ENCODE measurements around the gene TNFRSF21. TPM values are rescaled to one million over a fixed set of nuclear protein-coding genes. Genes with fewer than 3 reads are reported as not detected.
"Not testable (repeated sequence)": the region's sequence is repeated elsewhere in the genome, so short reads cannot be mapped to it uniquely, and the experiment has no call there.

TNFRSF21 gene
- total and polyA plus RNA-seq, 4 donors, result 27.4 to 126 (median 61.4) TPM

DNA sequence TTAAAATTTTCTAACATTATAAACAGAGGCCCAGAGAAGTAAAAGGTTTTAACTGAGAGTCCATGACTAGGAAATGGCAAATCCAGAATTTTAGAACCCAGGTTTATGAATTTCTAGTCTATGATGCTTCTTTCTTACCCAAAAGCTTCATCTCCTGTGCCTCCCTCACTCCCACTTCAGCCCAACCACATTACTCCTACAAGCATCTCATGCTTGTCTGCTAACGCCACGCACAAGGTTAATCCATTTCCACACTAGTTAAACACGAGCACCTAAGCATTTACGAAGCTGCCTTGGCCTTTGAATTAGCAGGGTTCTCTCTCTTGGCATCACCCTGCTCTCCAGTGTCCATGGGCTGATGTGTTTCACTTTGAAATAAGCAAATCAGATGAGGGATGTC is 32.0 kb downstream of the TNFRSF21 start:
- DNase-seq (ENCODE audit: low read depth in 4 of 6, low spot score in 6 of 6), result no peak
- no peaks in the 10 kb centered on the region for H3K27me3 ChIP-seq (ENCODE audit: control insufficient read depth, insufficient read depth, low read length)
- H3K9me3 ChIP-seq (ENCODE audit: control insufficient read depth, insufficient read depth, low read length), result no peaks in the 10 kb centered on the region
- 86% methylated on average over 3 of the region's 4 CpGs for WGBS (ENCODE audit: insufficient coverage)
- H3K36me3 ChIP-seq (ENCODE audit: control insufficient read depth, insufficient read depth, low read length), result peaks cover 15% of the 10 kb centered on the region
- no peak overlapping the region for H3K27ac ChIP-seq (ENCODE audit: low read depth, low read length)
- no peak overlapping the region for H3K4me3 ChIP-seq (ENCODE audit: low read depth, low read length)
- no peaks in the 10 kb centered on the region for H3K4me1 ChIP-seq (ENCODE audit: control insufficient read depth, insufficient read depth, low read length)

DNA sequence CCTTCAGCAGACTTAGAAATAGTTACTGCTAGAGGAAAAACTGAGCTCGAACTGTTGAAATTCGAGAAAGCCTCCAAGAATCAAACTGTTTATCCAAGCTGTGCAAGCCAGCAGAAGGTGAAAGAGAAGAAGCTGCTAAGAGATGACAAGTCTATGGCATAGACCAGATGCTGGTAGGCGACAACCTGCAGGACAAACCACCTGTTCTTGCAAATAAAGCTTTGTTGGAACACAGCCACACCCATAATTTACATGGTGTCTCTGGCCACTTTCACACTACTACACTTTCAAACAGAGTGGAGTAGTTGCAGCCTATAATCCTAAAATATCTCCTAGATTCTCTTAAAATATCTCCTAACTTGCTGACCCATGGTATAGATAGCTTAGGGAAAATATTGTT is 33.3 kb downstream of the TNFRSF21 start:
- Histone ChIP-seq H3K9me3 (ENCODE audit: control insufficient read depth, insufficient read depth, low read length) (no peaks in the 10 kb centered on the region), H3K27me3 (ENCODE audit: control insufficient read depth, insufficient read depth, low read length) (no peaks in the 10 kb centered on the region), H3K4me1 (ENCODE audit: control insufficient read depth, insufficient read depth, low read length) (no peaks in the 10 kb centered on the region), H3K4me3 (ENCODE audit: low read depth, low read length) (no peak overlapping the region), H3K27ac (ENCODE audit: low read depth, low read length) (no peak overlapping the region), H3K36me3 (ENCODE audit: control insufficient read depth, insufficient read depth, low read length) (peaks cover 13% of the 10 kb centered on the region)
- WGBS (ENCODE audit: insufficient coverage), result no CpG with 5 or more reads among the region's 3 CpGs
- DNase-seq (ENCODE audit: low read depth in 4 of 6, low spot score in 6 of 6), result no peak

DNA sequence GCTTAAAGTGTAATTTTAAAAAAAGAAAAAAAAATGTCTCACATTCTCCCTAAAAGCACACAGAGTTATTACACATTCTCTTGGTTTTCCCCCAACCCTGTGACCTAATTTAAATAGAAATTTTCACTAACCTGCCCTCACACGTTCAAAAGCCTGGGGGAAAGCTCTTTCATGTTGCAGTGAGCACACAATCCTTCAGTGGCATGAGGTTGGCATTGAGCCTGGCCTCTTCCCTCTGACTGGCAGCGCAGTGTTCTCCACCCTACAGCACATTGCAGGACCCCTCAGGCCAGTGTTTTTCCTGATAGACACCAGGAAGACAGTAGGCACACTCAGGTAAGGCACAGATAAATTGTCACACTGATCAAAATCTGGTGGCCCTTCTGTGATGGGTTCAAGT is 34.1 kb downstream of the TNFRSF21 start:
- H3K4me3 ChIP-seq (ENCODE audit: low read depth, low read length), result no peak overlapping the region
- 100% methylated on average over 1 of the region's 2 CpGs for WGBS (ENCODE audit: insufficient coverage)
- DNase-seq (ENCODE audit: low read depth in 4 of 6, low spot score in 6 of 6), result no peak
- H3K4me1 ChIP-seq (ENCODE audit: control insufficient read depth, insufficient read depth, low read length), result no peaks in the 10 kb centered on the region
- no peak overlapping the region for H3K27ac ChIP-seq (ENCODE audit: low read depth, low read length)
- no peaks in the 10 kb centered on the region for H3K27me3 ChIP-seq (ENCODE audit: control insufficient read depth, insufficient read depth, low read length)
- no peaks in the 10 kb centered on the region for H3K9me3 ChIP-seq (ENCODE audit: control insufficient read depth, insufficient read depth, low read length)
- peaks cover 11% of the 10 kb centered on the region for H3K36me3 ChIP-seq (ENCODE audit: control insufficient read depth, insufficient read depth, low read length)

- not testable (repeated sequence) for H3K27me3 ChIP-seq (ENCODE audit: control insufficient read depth, insufficient read depth, low read length); H3K27ac ChIP-seq (ENCODE audit: low read depth, low read length); H3K9me3 ChIP-seq (ENCODE audit: control insufficient read depth, insufficient read depth, low read length); DNase-seq (ENCODE audit: low read depth in 4 of 6, low spot score in 6 of 6); H3K4me3 ChIP-seq (ENCODE audit: low read depth, low read length); H3K4me1 ChIP-seq (ENCODE audit: control insufficient read depth, insufficient read depth, low read length)
- whole genome bisulfite sequencing (ENCODE audit: insufficient coverage), result no CpG with 5 or more reads among the region's 5 CpGs
- H3K36me3 ChIP-seq (ENCODE audit: control insufficient read depth, insufficient read depth, low read length), result peaks cover 11% of the 10 kb centered on the region
Measured at GRCh38 chr6:47275132-47275531, 34.6 kb downstream of the TNFRSF21 start.

DNA sequence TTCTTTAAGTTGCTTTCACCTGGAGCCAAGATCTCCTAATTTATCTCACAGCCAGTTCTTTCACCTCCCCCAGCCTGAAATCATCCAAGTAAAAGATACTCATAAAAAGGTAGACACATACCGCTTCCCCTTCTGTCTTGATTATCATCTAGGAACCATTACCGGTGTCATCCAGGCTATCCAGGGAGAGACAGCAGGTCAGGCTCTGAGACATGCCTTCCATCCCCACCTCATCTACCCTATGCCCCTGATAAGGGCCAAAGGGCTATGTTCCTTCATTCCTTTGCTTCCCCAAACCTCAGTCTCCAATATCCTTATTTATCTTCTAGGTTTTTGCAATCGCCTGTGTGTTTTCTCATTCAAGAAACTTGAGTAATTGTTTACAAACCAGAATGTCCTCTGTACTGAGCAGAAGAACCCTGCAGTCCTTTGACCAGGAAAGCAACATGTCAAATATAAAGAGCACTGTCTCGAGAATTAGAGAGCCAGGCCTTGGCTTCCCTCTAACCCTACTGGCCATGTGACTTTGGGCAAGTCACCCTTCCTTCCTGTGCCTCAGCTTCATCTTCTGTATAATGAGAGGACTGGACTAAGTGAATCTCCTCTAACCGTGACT is 41.0 kb downstream of the TNFRSF21 start:
- no peak for DNase-seq (ENCODE audit: low read depth in 4 of 6, low spot score in 6 of 6)
- no peaks in the 10 kb centered on the region for H3K27me3 ChIP-seq (ENCODE audit: control insufficient read depth, insufficient read depth, low read length)
- H3K27ac ChIP-seq (ENCODE audit: low read depth, low read length), result no peak overlapping the region
- no peaks in the 10 kb centered on the region for H3K4me1 ChIP-seq (ENCODE audit: control insufficient read depth, insufficient read depth, low read length)
- H3K36me3 ChIP-seq (ENCODE audit: control insufficient read depth, insufficient read depth, low read length), result peaks cover 4% of the 10 kb centered on the region
- no peak overlapping the region for H3K4me3 ChIP-seq (ENCODE audit: low read depth, low read length)
- 85% methylated on average over 4 of the region's 5 CpGs for WGBS (ENCODE audit: insufficient coverage)
- no peaks in the 10 kb centered on the region for H3K9me3 ChIP-seq (ENCODE audit: control insufficient read depth, insufficient read depth, low read length)

DNA sequence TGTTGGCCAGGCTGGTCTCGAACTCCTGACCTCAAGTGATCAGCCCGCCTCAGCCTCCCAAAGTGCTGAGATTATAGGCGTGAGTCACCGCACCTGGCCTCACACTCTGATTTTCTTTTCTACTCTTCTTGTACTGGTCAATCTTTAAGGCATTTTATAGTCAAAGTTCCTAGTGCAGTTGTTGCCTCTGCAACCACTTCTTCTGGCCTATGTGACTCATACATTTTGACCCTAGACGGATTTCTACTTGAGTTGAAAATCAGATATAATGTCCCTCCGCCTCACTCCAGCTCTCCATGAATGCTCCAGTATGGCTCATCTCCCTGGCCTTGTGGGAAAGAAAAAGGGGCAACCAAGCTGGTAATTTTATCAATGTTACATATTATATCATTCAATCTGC is 42.4 kb downstream of the TNFRSF21 start:
- Histone ChIP-seq H3K27ac (ENCODE audit: low read depth, low read length) (no peak overlapping the region), H3K9me3 (ENCODE audit: control insufficient read depth, insufficient read depth, low read length) (no peaks in the 10 kb centered on the region), H3K27me3 (ENCODE audit: control insufficient read depth, insufficient read depth, low read length) (no peaks in the 10 kb centered on the region), H3K4me1 (ENCODE audit: control insufficient read depth, insufficient read depth, low read length) (no peaks in the 10 kb centered on the region), H3K36me3 (ENCODE audit: control insufficient read depth, insufficient read depth, low read length) (peaks cover 4% of the 10 kb centered on the region), H3K4me3 (ENCODE audit: low read depth, low read length) (no peak overlapping the region)
- WGBS (ENCODE audit: insufficient coverage), result 83% methylated on average over 5 of the region's 6 CpGs
- no peak for DNase-seq (ENCODE audit: low read depth in 4 of 6, low spot score in 6 of 6)

DNA sequence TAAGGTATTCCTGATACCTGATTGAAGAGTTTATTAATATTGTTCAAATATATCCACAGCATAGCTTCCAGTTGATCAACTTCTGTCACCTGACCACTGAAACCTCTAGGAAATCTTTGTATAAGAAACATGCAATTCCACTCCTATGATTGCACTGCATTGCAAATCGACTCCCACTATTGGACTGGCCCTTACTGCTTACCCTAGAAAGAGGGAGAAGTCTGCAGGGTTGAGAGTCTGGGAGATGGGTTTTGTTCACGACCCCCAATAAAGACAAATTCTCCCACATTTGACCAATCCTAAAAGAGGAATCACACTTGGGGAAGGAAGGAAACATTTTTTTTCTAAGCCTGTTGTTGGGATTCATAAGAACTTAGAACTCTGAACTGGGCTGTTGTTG is 43.7 kb downstream of the TNFRSF21 start:
- H3K27ac ChIP-seq (ENCODE audit: low read depth, low read length), result no peak overlapping the region
- peaks cover 4% of the 10 kb centered on the region for H3K36me3 ChIP-seq (ENCODE audit: control insufficient read depth, insufficient read depth, low read length)
- no peak for DNase-seq (ENCODE audit: low read depth in 4 of 6, low spot score in 6 of 6)
- H3K9me3 ChIP-seq (ENCODE audit: control insufficient read depth, insufficient read depth, low read length), result no peaks in the 10 kb centered on the region
- no CpG with 5 or more reads among the region's 2 CpGs for WGBS (ENCODE audit: insufficient coverage)
- H3K4me1 ChIP-seq (ENCODE audit: control insufficient read depth, insufficient read depth, low read length), result no peaks in the 10 kb centered on the region
- no peaks in the 10 kb centered on the region for H3K27me3 ChIP-seq (ENCODE audit: control insufficient read depth, insufficient read depth, low read length)
- H3K4me3 ChIP-seq (ENCODE audit: low read depth, low read length), result no peak overlapping the region

DNA sequence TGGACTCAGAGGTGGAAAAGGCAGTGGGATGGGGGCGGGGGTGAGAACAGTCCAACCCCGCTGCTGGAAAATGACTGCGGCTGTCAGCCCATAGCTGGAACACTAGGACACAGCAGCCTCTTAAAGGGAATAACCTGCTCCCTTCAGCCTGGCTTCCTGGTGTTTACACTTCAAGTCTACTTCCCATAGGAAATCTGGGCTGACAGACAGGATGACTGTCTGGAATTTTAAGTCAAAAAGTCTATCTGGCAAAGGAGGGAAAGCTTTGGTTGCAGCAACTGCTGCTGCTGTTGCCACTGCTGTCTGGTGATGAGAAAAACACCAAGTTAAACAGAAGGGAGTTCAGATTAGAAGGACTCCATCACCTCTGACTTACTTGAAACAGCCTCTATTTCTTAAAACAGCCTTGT is 44.9 kb downstream of the TNFRSF21 start:
- Histone ChIP-seq H3K4me1 (ENCODE audit: control insufficient read depth, insufficient read depth, low read length) (no peaks in the 10 kb centered on the region), H3K36me3 (ENCODE audit: control insufficient read depth, insufficient read depth, low read length) (peaks cover 2% of the 10 kb centered on the region), H3K9me3 (ENCODE audit: control insufficient read depth, insufficient read depth, low read length) (no peaks in the 10 kb centered on the region), H3K27ac (ENCODE audit: low read depth, low read length) (no peak overlapping the region), H3K27me3 (ENCODE audit: control insufficient read depth, insufficient read depth, low read length) (no peaks in the 10 kb centered on the region), H3K4me3 (ENCODE audit: low read depth, low read length) (no peak overlapping the region)
- WGBS (ENCODE audit: insufficient coverage), result 71% methylated on average over 1 of the region's 3 CpGs
- DNase-seq (ENCODE audit: low read depth in 4 of 6, low spot score in 6 of 6), result no peak

GRCh38 chr6:47263268-47263667 is 46.4 kb downstream of the TNFRSF21 start:
- no peaks in the 10 kb centered on the region for H3K36me3 ChIP-seq (ENCODE audit: control insufficient read depth, insufficient read depth, low read length)
- H3K27ac ChIP-seq (ENCODE audit: low read depth, low read length), result no peak overlapping the region
- H3K4me1 ChIP-seq (ENCODE audit: control insufficient read depth, insufficient read depth, low read length), result peaks cover 7% of the 10 kb centered on the region
- H3K9me3 ChIP-seq (ENCODE audit: control insufficient read depth, insufficient read depth, low read length), result no peaks in the 10 kb centered on the region
- H3K27me3 ChIP-seq (ENCODE audit: control insufficient read depth, insufficient read depth, low read length), result no peaks in the 10 kb centered on the region
- DNase-seq (ENCODE audit: low read depth in 4 of 6, low spot score in 6 of 6), result no peak
- no peak overlapping the region for H3K4me3 ChIP-seq (ENCODE audit: low read depth, low read length)
- 96% methylated on average over 4 of the region's 4 CpGs for WGBS (ENCODE audit: insufficient coverage)

GRCh38 chr6:47262231-47262630 is 47.5 kb downstream of the TNFRSF21 start:
- no peaks in the 10 kb centered on the region for H3K9me3 ChIP-seq (ENCODE audit: control insufficient read depth, insufficient read depth, low read length)
- no peaks in the 10 kb centered on the region for H3K36me3 ChIP-seq (ENCODE audit: control insufficient read depth, insufficient read depth, low read length)
- peaks cover 7% of the 10 kb centered on the region for H3K4me1 ChIP-seq (ENCODE audit: control insufficient read depth, insufficient read depth, low read length)
- WGBS (ENCODE audit: insufficient coverage), result no CpG with 5 or more reads among the region's 1 CpG
- H3K27me3 ChIP-seq (ENCODE audit: control insufficient read depth, insufficient read depth, low read length), result no peaks in the 10 kb centered on the region
- no peak for DNase-seq (ENCODE audit: low read depth in 4 of 6, low spot score in 6 of 6)
- no peak overlapping the region for H3K4me3 ChIP-seq (ENCODE audit: low read depth, low read length)
- no peak overlapping the region for H3K27ac ChIP-seq (ENCODE audit: low read depth, low read length)
